ENCODE results near the gene SLC2A10. TPM values are rescaled to one million over a fixed set of nuclear protein-coding genes. Genes with fewer than 3 reads are reported as not detected.

Gene SLC2A10
- total and polyA plus RNA-seq, 10 of the 15 experiments (the other 5 are each of a cell fraction or from before 2014, with no cell fraction given): not detected

GRCh38 chr20:46689082-46689753 is 20.2 kb upstream of the SLC2A10 start, which contains the start of gene TP53RK:
TSS of gene TP53RK (minus strand) at chr20:46689444. CDS start at chr20:46689414, 30 bp downstream.
- Histone ChIP-seq H2AFZ (ENCODE audit: control insufficient read depth, low read depth, low read length) (peak within 1 kb of the TSS; percentile 87), H3K27ac (ENCODE audit: control insufficient read depth, insufficient read depth) (peak within 1 kb of the TSS; percentile 76), H3K4me2 (ENCODE audit: control insufficient read depth, insufficient read depth) (peak within 1 kb of the TSS; percentile 64), H3K79me2 (ENCODE audit: control insufficient read depth, insufficient read depth, low read length) (peaks cover 37% of the 10 kb centered on the region), H3K36me3 (ENCODE audit: control insufficient read depth in 2 of 2, insufficient read depth in 2 of 2, low read length in 1 of 2) (peaks cover 0 to 11% of the 10 kb centered on the region in 2 experiments; a peak in 1 of 4 replicates), H3K27me3 (replicated peaks in 1 of 2; ENCODE audit: control insufficient read depth in 2 of 2, insufficient read depth in 2 of 2, low read length in 1 of 2) (no peaks in the 10 kb centered on the region), H3K9me3 (replicated peaks; ENCODE audit: control insufficient read depth, insufficient read depth, low read length) (no peaks in the 10 kb centered on the region; the same call in 1 of the 3 replicates), H4K20me1 (ENCODE audit: control insufficient read depth, insufficient read depth) (peaks cover 3% of the 10 kb centered on the region; the same call in 1 of the 2 replicates), H3K9ac (ENCODE audit: control insufficient read depth, insufficient read depth, low read length) (peak within 1 kb of the TSS; percentile 63), H3K4me1 (ENCODE audit: control insufficient read depth, insufficient read depth, low read length) (peaks cover 3% of the 10 kb centered on the region), H3K4me3 (peak within 1 kb of the TSS; percentile 78)
- under 1% methylated on average over 71 of the region's 71 CpGs for WGBS (ENCODE audit: insufficient coverage, insufficient replicate concordance, low lambda C conversion rate, missing lambda C conversion rate)
- FAIRE-seq (peak; percentile 97), ATAC-seq (peak; percentile 97), DNase-seq (ENCODE audit: low read depth, low spot score) (peak; percentile 97)
- in situ Hi-C loops (cut with MboI): loop anchor here (10.0 kb wide), 1 partner anchor 134 kb away; the partner anchor contains the start of gene OCSTAMP
- POLR2A ChIA-PET: interaction anchor here (0.6 to 1.5 kb wide), 5 partner anchors 100 to 754 kb away, joined by 3 to 4 read pairs (median 3); no protein-coding TSS in a partner anchor
- CTCF ChIA-PET: interaction anchor here (0.7 to 11.6 kb wide), 6 partner anchors 9 to 168 kb away, joined by 3 to 114 read pairs (median 6); no protein-coding TSS in a partner anchor
- SMC1A ChIA-PET (ENCODE audit: uncharacterized antibody, unreplicated experiment): interaction anchor here (1.3 to 1.6 kb wide), 2 partner anchors 9 to 145 kb away, joined by 4 to 5 read pairs; no protein-coding TSS in a partner anchor
- RAD21 ChIA-PET (ENCODE audit: unreplicated experiment): interaction anchor here (0.6 to 1.4 kb wide), 3 partner anchors 63 to 151 kb away, joined by 3 to 4 read pairs (median 3); no protein-coding TSS in a partner anchor
- intact Hi-C loops (cut with micrococcal nuclease; ENCODE audit: unreplicated experiment): no loop called here
- TSS peak; percentile 71 for BruUV-seq (replicated peaks)
- TF ChIP-seq MYB (IDR thresholded peaks at IDR 0.05; ENCODE audit: borderline replicate concordance, low read depth, low read length) (no peak), MYC (IDR thresholded peaks at IDR 0.05; ENCODE audit: insufficient read depth, insufficient read length, insufficient replicate concordance, low read length, severe bottlenecking) (peak; percentile 70), PKNOX1 (IDR thresholded peaks at IDR 0.05) (peak; percentile 53; the same call in 1 of the 2 replicates), SREBF2 (IDR thresholded peaks at IDR 0.05; ENCODE audit: low read length) (no peak), SIN3A (IDR thresholded peaks at IDR 0.05; ENCODE audit: low read depth, low read length) (0 out of 2 replicates have a peak, but pooled peaks have one; percentile 68), EED (IDR thresholded peaks at IDR 0.05; ENCODE audit: low read depth) (peak; percentile 71), HDGF (IDR thresholded peaks at IDR 0.05) (peak; percentile 89; the same call in 1 of the 2 replicates), ZNF217 (IDR thresholded peaks at IDR 0.05) (no peak), ZBTB11 (CRISPR knock-in tag; IDR thresholded peaks at IDR 0.05) (no peak), HDAC6 (IDR thresholded peaks at IDR 0.05; ENCODE audit: unreplicated experiment) (no peak), DPF2 (IDR thresholded peaks at IDR 0.05) (peak; percentile 72; the same call in 1 of the 2 replicates), RB1 (IDR thresholded peaks at IDR 0.05; ENCODE audit: borderline replicate concordance) (0 out of 2 replicates have a peak, but pooled peaks have one; percentile 64), RBBP5 (conservative IDR thresholded peaks at IDR 0.05) (no peak), PBX3 (IDR thresholded peaks at IDR 0.05; ENCODE audit: insufficient replicate concordance, low read depth, low read length) (no peak)
- TF ChIP-seq, protein P1, sequence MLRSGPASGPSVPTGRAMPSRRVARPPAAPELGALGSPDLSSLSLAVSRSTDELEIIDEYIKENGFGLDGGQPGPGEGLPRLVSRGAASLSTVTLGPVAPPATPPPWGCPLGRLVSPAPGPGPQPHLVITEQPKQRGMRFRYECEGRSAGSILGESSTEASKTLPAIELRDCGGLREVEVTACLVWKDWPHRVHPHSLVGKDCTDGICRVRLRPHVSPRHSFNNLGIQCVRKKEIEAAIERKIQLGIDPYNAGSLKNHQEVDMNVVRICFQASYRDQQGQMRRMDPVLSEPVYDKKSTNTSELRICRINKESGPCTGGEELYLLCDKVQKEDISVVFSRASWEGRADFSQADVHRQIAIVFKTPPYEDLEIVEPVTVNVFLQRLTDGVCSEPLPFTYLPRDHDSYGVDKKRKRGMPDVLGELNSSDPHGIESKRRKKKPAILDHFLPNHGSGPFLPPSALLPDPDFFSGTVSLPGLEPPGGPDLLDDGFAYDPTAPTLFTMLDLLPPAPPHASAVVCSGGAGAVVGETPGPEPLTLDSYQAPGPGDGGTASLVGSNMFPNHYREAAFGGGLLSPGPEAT (IDR thresholded peaks at IDR 0.05; ENCODE audit: low read depth): peak; percentile 55; the same call in 1 of the 2 replicates

Data from GM12878 (cell line).